Testis (tissue), 2 donors: Measurements from ENCODE around the gene CEP68.

Experiments used
- POLR2A ChIP-seq: fragments of 450-650 bp; IDR thresholded peaks from one replicate; pipeline ENCODE4 v1.6.1; 2017; ENCODE audit warnings: antibody characterized with exemption, mild to moderate bottlenecking, moderate library complexity
- TF ChIP-seq, protein P1 (sequence below), 3 experiments: fragments of 450-650 bp in 2 of 3; fragments of 200-600 bp in 1 of 3; sonication (generic) in 1 of 3; IDR thresholded peaks; one replicate each; pipeline ENCODE4 v1.5.1; 2016 to 2019; ENCODE audit warnings: antibody characterized with exemption in 3 of 3, mild to moderate bottlenecking in 2 of 3, moderate library complexity in 1 of 3

DNA sequence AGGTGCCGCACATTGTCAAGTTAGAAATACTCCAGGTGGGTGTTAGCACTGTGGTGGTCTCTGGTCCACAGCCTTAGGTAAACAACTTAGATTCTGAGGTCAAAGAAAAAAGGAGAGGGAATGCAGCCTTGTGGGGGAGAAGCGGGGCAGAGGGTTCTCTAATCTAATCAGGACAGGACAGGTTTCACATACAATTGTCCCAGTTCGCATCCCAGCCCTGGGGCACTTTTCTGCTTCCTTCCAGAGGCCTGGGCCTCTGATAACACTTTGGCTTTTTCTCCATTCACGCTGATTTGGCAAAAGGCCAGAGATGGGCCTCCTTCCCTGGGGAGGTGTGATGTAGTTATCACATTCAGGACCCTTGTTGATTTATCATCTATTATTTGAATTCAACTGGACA is 34.5 kb upstream of the CEP68 start:
- TF ChIP-seq, protein P1, sequence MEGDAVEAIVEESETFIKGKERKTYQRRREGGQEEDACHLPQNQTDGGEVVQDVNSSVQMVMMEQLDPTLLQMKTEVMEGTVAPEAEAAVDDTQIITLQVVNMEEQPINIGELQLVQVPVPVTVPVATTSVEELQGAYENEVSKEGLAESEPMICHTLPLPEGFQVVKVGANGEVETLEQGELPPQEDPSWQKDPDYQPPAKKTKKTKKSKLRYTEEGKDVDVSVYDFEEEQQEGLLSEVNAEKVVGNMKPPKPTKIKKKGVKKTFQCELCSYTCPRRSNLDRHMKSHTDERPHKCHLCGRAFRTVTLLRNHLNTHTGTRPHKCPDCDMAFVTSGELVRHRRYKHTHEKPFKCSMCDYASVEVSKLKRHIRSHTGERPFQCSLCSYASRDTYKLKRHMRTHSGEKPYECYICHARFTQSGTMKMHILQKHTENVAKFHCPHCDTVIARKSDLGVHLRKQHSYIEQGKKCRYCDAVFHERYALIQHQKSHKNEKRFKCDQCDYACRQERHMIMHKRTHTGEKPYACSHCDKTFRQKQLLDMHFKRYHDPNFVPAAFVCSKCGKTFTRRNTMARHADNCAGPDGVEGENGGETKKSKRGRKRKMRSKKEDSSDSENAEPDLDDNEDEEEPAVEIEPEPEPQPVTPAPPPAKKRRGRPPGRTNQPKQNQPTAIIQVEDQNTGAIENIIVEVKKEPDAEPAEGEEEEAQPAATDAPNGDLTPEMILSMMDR (IDR thresholded peaks at IDR 0.05) = no peak
- TF ChIP-seq POLR2A = no peak
